ENCODE results near the gene TSPEAR.

TSPEAR gene

DNA sequence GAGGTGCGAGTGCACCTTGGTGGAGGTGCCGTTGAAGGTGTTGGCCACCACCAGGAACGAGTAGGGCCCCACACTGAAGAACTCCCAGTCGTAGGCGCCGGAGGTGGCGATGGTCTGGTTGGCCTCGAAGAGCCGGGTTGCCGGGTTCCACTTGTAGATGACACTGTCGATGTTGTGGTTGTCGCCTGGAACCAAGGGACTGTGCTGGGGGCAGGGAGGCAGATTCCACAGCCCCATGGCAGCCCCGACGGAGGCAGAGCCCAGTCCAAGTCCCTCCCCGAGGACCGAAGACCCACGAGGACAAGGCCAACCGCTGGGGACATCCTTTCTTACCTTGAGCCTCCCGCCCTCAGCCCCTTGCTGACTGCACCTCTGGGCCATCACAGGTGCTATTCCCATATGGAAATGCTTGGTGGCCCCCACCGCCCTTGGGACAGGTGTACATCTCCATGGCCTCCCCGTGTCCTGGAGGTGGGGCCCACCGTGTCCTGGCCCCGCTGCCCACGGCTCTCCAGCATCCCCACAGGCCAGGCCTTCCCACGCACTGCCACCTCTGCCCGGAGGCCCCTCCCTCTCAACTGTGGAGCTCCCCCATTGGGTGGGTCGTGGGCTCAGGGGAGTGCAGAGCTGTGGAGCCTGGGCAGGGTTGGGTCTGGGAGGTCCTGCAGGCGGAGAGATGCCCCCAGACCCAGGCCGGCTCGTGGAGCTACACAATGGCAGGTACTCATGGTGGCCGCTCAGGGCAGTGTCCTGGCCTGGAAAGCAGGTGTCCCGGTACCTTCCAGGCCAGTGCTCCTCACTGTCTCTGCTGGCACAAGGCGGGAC is 189.2 kb downstream of the TSPEAR start:
- Histone ChIP-seq H3K4me2 (ENCODE audit: low read length) (no peak overlapping the region), H3F3A (ENCODE audit: control insufficient read depth, insufficient read depth) (no peaks in the 10 kb centered on the region), H3K9me3 (ENCODE audit: control insufficient read depth, insufficient read depth, low read length) (peaks cover 34% of the 10 kb centered on the region; the same call in 1 of the 2 replicates), H3K36me3 (ENCODE audit: control insufficient read depth, low read length) (no peaks in the 10 kb centered on the region), H3K27ac (ENCODE audit: low read depth, low read length) (no peak overlapping the region), H3K27me3 (ENCODE audit: control insufficient read depth, low read length) (no peaks in the 10 kb centered on the region), H3K9me2 (replicated peaks; ENCODE audit: control insufficient read depth, low read length) (no peaks in the 10 kb centered on the region), H3K4me1 (ENCODE audit: control insufficient read depth, low read length) (no peaks in the 10 kb centered on the region), H3K79me2 (ENCODE audit: control insufficient read depth, low read length) (no peaks in the 10 kb centered on the region), H4K20me1 (ENCODE audit: control insufficient read depth, insufficient read depth, low read depth, low read length) (no peaks in the 10 kb centered on the region), H3K4me3 (ENCODE audit: low read length) (no peak overlapping the region)
- TF ChIP-seq CTCF (IDR thresholded peaks at IDR 0.05; ENCODE audit: low read depth, low read length, poor library complexity, severe bottlenecking), result no peak
- TF ChIP-seq EZH2phosphoT487 (IDR thresholded peaks at IDR 0.05; ENCODE audit: borderline replicate concordance, low read length), result no peak

DNA sequence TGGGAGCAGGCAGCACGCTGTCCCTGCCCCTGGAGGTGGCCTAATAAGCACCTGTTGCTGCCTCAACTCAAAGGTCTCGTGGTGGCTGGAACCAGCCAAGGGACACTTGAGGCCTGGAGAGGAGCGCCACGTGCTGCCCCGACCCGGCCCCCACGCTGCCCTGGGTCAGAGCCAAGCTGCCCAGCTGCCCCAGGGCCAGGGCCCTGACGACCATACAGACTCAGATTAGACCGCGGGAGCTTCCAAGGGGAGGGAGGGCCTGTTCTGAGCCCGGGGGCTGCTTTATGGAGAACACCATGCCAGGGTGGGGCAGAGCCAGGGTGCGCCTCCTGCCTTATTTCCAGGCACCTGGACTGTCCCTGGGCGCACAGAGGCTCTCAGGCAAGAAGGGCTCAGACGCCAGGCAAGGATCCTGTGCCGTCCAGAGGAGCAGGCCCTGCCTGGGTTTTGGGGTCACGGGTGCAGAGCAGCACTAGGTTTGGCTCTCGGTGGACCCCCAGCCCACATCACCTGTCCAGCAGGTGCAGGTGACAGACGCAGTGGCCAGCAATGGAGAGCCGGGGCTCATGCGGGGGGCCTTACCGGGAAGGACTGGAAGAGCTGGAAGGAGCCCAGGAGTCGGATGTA is 190.0 kb downstream of the TSPEAR start:
- Histone ChIP-seq H3K9me3 (ENCODE audit: control insufficient read depth, insufficient read depth, low read length) (peaks cover 34% of the 10 kb centered on the region; the same call in 1 of the 2 replicates), H3K27ac (ENCODE audit: low read depth, low read length) (no peak overlapping the region), H3K36me3 (ENCODE audit: control insufficient read depth, low read length) (no peaks in the 10 kb centered on the region), H3K79me2 (ENCODE audit: control insufficient read depth, low read length) (no peaks in the 10 kb centered on the region), H3K4me2 (ENCODE audit: low read length) (no peak overlapping the region), H3K27me3 (ENCODE audit: control insufficient read depth, low read length) (no peaks in the 10 kb centered on the region), H3K9me2 (replicated peaks; ENCODE audit: control insufficient read depth, low read length) (no peaks in the 10 kb centered on the region), H3F3A (ENCODE audit: control insufficient read depth, insufficient read depth) (no peaks in the 10 kb centered on the region), H3K4me3 (ENCODE audit: low read length) (no peak overlapping the region), H4K20me1 (ENCODE audit: control insufficient read depth, insufficient read depth, low read depth, low read length) (no peaks in the 10 kb centered on the region), H3K4me1 (ENCODE audit: control insufficient read depth, low read length) (no peaks in the 10 kb centered on the region)
- TF ChIP-seq CTCF (IDR thresholded peaks at IDR 0.05; ENCODE audit: low read depth, low read length, poor library complexity, severe bottlenecking) (no peak), EZH2phosphoT487 (IDR thresholded peaks at IDR 0.05; ENCODE audit: borderline replicate concordance, low read length) (no peak)

GRCh38 chr21:44520326-44521300 is 190.8 kb downstream of the TSPEAR start:
- no peaks in the 10 kb centered on the region for H3K36me3 ChIP-seq (ENCODE audit: control insufficient read depth, low read length)
- H3F3A ChIP-seq (ENCODE audit: control insufficient read depth, insufficient read depth), result no peaks in the 10 kb centered on the region
- no peaks in the 10 kb centered on the region for H4K20me1 ChIP-seq (ENCODE audit: control insufficient read depth, insufficient read depth, low read depth, low read length)
- H3K4me1 ChIP-seq (ENCODE audit: control insufficient read depth, low read length), result no peaks in the 10 kb centered on the region
- TF ChIP-seq CTCF (IDR thresholded peaks at IDR 0.05; ENCODE audit: low read depth, low read length, poor library complexity, severe bottlenecking), result no peak
- no peak for TF ChIP-seq EZH2phosphoT487 (IDR thresholded peaks at IDR 0.05; ENCODE audit: borderline replicate concordance, low read length)
- no peak overlapping the region for H3K4me3 ChIP-seq (ENCODE audit: low read length)
- no peaks in the 10 kb centered on the region for H3K79me2 ChIP-seq (ENCODE audit: control insufficient read depth, low read length)
- H3K27me3 ChIP-seq (ENCODE audit: control insufficient read depth, low read length), result no peaks in the 10 kb centered on the region
- no peaks in the 10 kb centered on the region for H3K9me2 ChIP-seq (replicated peaks; ENCODE audit: control insufficient read depth, low read length)
- no peak overlapping the region for H3K4me2 ChIP-seq (ENCODE audit: low read length)
- no peak overlapping the region for H3K27ac ChIP-seq (ENCODE audit: low read depth, low read length)
- peaks cover 34% of the 10 kb centered on the region; the same call in 1 of the 2 replicates for H3K9me3 ChIP-seq (ENCODE audit: control insufficient read depth, insufficient read depth, low read length)

Data from DOHH2 (cell line).